SK-N-SH treated with all-trans-retinoic acid at 6 μM for 48 hours (cell line): Measurements from ENCODE around the gene MRPL36.

ENCODE experiments used
- ATAC-seq: fragments of 200-7000 bp; cut with Tn5 transposase; 3 replicates; pipeline ENCODE4 v1.9.1; 2020; ENCODE audit warnings: mild to moderate bottlenecking, moderate library complexity
- ARNTL ChIP-seq: fragments of 450-650 bp; formaldehyde crosslinking; IDR thresholded peaks from 2 replicates; pipeline ENCODE4 v1.5.0; 2020; ENCODE audit warnings: low read depth, mild to moderate bottlenecking, moderate library complexity, borderline replicate concordance
- BACH2 ChIP-seq: fragments of 250-450 bp; sonication (Bioruptor Pico); IDR thresholded peaks from 2 replicates; pipeline ENCODE4 v1.9.0; 2021; ENCODE audit warnings: mild to moderate bottlenecking, borderline replicate concordance
- CSDC2 ChIP-seq: fragments of 250-450 bp; sonication (Bioruptor Pico); IDR thresholded peaks from 2 replicates; pipeline ENCODE4 v1.5.0; 2020; ENCODE audit warnings: mild to moderate bottlenecking, moderate library complexity
- ESRRG ChIP-seq: fragments of 250-450 bp; sonication (Bioruptor Pico); IDR thresholded peaks from 2 replicates; pipeline ENCODE4 v1.6.1; 2021; ENCODE audit warnings: mild to moderate bottlenecking
- ISL1 ChIP-seq: fragments of 250-450 bp; sonication (Bioruptor Pico); IDR thresholded peaks from 2 replicates; pipeline ENCODE4 v2.1.2; 2022; ENCODE audit warnings: mild to moderate bottlenecking, moderate library complexity
- OSR1 ChIP-seq: fragments of 250-450 bp; sonication (Bioruptor Pico); IDR thresholded peaks from 2 replicates; pipeline ENCODE4 v1.8.0; 2022; ENCODE audit warnings: moderate library complexity, mild to moderate bottlenecking, inconsistent platforms
- RARB ChIP-seq: fragments of 250-450 bp; sonication (Bioruptor Pico); IDR thresholded peaks from 2 replicates; pipeline ENCODE4 v1.8.0; 2021; ENCODE audit warnings: mild to moderate bottlenecking, moderate library complexity
- SNAI2 ChIP-seq: fragments of 250-450 bp; sonication (Bioruptor Pico); IDR thresholded peaks from 2 replicates; pipeline ENCODE4 v1.5.0; 2020; ENCODE audit warnings: mild to moderate bottlenecking, moderate library complexity
- TCF4 ChIP-seq: fragments of 250-450 bp; sonication (Bioruptor Pico); IDR thresholded peaks from 2 replicates; pipeline ENCODE4 v1.8.0; 2021; ENCODE audit warnings: mild to moderate bottlenecking, moderate library complexity, borderline replicate concordance
- TOX ChIP-seq: fragments of 250-450 bp; sonication (Bioruptor Pico); IDR thresholded peaks from 2 replicates; pipeline ENCODE4 v1.8.0; 2021; ENCODE audit warnings: mild to moderate bottlenecking, moderate library complexity, borderline replicate concordance
- ZC3H10 ChIP-seq: fragments of 250-450 bp; sonication (Bioruptor Pico); IDR thresholded peaks from 2 replicates; pipeline ENCODE4 v1.5.1; 2021; ENCODE audit warnings: mild to moderate bottlenecking, moderate library complexity
- ZFP3 ChIP-seq: fragments of 250-450 bp; sonication (Bioruptor Pico); IDR thresholded peaks from 2 replicates; pipeline ENCODE4 v1.5.0; 2020; ENCODE audit warnings: mild to moderate bottlenecking, moderate library complexity
- ZFP30 ChIP-seq: fragments of 450-650 bp; formaldehyde crosslinking; IDR thresholded peaks from 2 replicates; pipeline ENCODE4 v1.5.0; 2022; ENCODE audit warnings: mild to moderate bottlenecking, moderate library complexity
- ZNF565 ChIP-seq: fragments of 450-650 bp; formaldehyde crosslinking; conservative IDR thresholded peaks from 2 replicates; pipeline ENCODE4 v1.5.0; 2020; ENCODE audit warnings: low read depth, mild to moderate bottlenecking, moderate library complexity
- TF ChIP-seq, protein P1 (sequence below): fragments of 250-450 bp; sonication (Bioruptor Pico); IDR thresholded peaks from 2 replicates; pipeline ENCODE4 v1.8.0; 2021; ENCODE audit warnings: low read depth, mild to moderate bottlenecking, moderate library complexity, borderline replicate concordance
- TF ChIP-seq, protein P2 (sequence below): fragments of 250-450 bp; sonication (Bioruptor Pico); IDR thresholded peaks from 2 replicates; pipeline ENCODE4 v1.5.1; 2020; ENCODE audit warnings: low read depth, mild to moderate bottlenecking, moderate library complexity
- TF ChIP-seq, protein P3 (sequence below): fragments of 250-450 bp; sonication (Bioruptor Pico); IDR thresholded peaks from 2 replicates; pipeline ENCODE4 v1.5.0; 2020; ENCODE audit warnings: mild to moderate bottlenecking, moderate library complexity
- TF ChIP-seq, protein P4 (sequence below): fragments of 250-450 bp; sonication (Bioruptor Pico); IDR thresholded peaks from 2 replicates; pipeline ENCODE4 v1.8.0; 2020; ENCODE audit warnings: mild to moderate bottlenecking, moderate library complexity, borderline replicate concordance
- TF ChIP-seq, protein P5 (sequence below): fragments of 250-450 bp; sonication (Bioruptor Pico); IDR thresholded peaks from 2 replicates; pipeline ENCODE4 v1.5.1; 2021; ENCODE audit warnings: mild to moderate bottlenecking, moderate library complexity

MRPL36 gene

DNA sequence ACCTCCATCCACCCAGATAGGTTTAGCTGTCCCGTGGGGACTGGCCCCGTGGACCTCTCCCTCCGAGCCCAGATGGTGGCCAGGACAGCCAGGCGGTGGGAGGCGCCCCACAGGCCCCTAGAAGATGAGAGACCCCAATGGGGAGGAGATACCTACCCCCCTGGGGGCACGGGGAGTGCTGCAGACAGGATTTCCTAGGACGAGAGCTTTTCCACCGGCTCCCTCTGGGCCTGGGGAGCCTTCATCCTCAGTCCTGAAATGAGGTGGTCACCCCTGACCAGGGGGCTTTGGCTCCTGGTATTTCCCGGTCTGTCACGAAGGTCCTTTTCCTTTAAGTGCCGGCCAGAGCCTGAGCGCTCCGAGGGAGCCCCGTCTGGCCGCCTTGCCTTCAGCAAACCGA lies 46.8 kb downstream of the MRPL36 start:
- TF ChIP-seq ZFP3 (CRISPR knock-in tag) (no peak), CSDC2 (CRISPR knock-in tag) (no peak), RARB (no peak), ISL1 (CRISPR knock-in tag) (no peak), ZC3H10 (CRISPR knock-in tag) (no peak), ESRRG (CRISPR knock-in tag) (no peak), ARNTL (CRISPR knock-in tag) (no peak), BACH2 (CRISPR knock-in tag) (no peak), ZNF565 (no peak)
- TF ChIP-seq, protein P1, sequence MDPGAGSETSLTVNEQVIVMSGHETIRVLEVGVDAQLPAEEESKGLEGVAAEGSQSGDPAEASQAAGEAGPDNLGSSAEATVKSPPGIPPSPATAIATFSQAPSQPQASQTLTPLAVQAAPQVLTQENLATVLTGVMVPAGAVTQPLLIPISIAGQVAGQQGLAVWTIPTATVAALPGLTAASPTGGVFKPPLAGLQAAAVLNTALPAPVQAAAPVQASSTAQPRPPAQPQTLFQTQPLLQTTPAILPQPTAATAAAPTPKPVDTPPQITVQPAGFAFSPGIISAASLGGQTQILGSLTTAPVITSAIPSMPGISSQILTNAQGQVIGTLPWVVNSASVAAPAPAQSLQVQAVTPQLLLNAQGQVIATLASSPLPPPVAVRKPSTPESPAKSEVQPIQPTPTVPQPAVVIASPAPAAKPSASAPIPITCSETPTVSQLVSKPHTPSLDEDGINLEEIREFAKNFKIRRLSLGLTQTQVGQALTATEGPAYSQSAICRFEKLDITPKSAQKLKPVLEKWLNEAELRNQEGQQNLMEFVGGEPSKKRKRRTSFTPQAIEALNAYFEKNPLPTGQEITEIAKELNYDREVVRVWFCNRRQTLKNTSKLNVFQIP (CRISPR knock-in tag): no peak
- TF ChIP-seq, protein P2, sequence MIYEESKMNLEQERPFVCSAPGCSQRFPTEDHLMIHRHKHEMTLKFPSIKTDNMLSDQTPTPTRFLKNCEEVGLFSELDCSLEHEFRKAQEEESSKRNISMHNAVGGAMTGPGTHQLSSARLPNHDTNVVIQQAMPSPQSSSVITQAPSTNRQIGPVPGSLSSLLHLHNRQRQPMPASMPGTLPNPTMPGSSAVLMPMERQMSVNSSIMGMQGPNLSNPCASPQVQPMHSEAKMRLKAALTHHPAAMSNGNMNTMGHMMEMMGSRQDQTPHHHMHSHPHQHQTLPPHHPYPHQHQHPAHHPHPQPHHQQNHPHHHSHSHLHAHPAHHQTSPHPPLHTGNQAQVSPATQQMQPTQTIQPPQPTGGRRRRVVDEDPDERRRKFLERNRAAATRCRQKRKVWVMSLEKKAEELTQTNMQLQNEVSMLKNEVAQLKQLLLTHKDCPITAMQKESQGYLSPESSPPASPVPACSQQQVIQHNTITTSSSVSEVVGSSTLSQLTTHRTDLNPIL (CRISPR knock-in tag): no peak
- TF ChIP-seq, protein P3, sequence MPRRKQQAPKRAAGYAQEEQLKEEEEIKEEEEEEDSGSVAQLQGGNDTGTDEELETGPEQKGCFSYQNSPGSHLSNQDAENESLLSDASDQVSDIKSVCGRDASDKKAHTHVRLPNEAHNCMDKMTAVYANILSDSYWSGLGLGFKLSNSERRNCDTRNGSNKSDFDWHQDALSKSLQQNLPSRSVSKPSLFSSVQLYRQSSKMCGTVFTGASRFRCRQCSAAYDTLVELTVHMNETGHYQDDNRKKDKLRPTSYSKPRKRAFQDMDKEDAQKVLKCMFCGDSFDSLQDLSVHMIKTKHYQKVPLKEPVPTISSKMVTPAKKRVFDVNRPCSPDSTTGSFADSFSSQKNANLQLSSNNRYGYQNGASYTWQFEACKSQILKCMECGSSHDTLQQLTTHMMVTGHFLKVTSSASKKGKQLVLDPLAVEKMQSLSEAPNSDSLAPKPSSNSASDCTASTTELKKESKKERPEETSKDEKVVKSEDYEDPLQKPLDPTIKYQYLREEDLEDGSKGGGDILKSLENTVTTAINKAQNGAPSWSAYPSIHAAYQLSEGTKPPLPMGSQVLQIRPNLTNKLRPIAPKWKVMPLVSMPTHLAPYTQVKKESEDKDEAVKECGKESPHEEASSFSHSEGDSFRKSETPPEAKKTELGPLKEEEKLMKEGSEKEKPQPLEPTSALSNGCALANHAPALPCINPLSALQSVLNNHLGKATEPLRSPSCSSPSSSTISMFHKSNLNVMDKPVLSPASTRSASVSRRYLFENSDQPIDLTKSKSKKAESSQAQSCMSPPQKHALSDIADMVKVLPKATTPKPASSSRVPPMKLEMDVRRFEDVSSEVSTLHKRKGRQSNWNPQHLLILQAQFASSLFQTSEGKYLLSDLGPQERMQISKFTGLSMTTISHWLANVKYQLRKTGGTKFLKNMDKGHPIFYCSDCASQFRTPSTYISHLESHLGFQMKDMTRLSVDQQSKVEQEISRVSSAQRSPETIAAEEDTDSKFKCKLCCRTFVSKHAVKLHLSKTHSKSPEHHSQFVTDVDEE: no peak
- TF ChIP-seq, all 23 proteins: peak for 0
- ATAC-seq: no peak

DNA sequence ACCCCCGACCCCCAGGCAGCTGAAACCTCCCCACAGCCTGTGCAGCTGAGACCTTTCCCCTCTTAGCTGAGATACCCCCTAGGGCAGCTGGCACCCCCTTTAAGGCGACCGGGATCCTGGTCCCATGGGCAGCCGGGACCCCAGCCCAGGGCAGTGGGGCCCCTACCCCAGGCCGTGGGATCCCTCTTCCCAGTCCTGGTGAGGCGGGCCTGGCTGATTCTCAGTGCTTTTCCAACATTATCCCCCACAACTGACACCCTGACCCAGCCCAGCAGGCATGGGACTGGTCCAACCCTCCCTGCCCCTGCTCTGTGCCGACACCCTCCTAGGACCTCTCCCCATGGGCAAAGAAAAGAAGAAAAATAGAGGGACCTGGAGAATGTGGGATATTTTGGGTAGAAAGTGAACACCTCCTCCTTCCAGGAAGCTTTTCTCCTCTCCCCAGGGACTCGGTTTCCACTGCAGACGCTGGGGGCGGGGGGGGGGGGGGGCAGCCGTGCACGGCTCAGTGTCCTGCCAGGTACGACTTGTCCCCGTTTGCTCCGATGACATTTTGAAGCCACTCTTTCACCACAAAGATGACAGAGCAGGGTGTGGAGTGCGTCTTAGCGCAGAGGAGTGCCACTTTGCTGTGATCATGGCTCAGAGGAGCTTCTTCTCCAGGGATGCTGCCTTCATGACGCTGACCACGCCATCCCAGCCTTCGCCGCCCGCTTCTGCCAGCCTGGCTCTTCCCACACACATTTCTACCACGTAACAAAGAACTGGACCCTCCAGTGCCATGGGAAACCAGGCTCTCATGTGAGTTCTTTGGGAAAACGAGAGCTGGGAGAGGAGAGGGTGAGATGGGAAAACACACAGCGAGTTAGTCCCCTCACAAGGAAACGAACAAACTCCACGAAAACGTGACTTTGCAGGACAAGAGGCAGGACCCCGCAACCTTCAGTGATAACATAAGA lies 47.5 kb downstream of the MRPL36 start:
- no peak for ATAC-seq
- TF ChIP-seq ZFP30 (CRISPR knock-in tag): no peak
- TF ChIP-seq, protein P4, sequence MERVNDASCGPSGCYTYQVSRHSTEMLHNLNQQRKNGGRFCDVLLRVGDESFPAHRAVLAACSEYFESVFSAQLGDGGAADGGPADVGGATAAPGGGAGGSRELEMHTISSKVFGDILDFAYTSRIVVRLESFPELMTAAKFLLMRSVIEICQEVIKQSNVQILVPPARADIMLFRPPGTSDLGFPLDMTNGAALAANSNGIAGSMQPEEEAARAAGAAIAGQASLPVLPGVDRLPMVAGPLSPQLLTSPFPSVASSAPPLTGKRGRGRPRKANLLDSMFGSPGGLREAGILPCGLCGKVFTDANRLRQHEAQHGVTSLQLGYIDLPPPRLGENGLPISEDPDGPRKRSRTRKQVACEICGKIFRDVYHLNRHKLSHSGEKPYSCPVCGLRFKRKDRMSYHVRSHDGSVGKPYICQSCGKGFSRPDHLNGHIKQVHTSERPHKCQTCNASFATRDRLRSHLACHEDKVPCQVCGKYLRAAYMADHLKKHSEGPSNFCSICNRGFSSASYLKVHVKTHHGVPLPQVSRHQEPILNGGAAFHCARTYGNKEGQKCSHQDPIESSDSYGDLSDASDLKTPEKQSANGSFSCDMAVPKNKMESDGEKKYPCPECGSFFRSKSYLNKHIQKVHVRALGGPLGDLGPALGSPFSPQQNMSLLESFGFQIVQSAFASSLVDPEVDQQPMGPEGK (CRISPR knock-in tag): no peak
- TF ChIP-seq OSR1 (CRISPR knock-in tag): no peak
- no peak for TF ChIP-seq ZC3H10 (CRISPR knock-in tag)
- no peak for TF ChIP-seq RARB
- no peak for TF ChIP-seq TOX (CRISPR knock-in tag)
- TF ChIP-seq, protein P3: no peak
- no peak for TF ChIP-seq ZFP3 (CRISPR knock-in tag)
- TF ChIP-seq CSDC2 (CRISPR knock-in tag): no peak
- TF ChIP-seq, protein P2 (CRISPR knock-in tag): no peak
- TF ChIP-seq, protein P5, sequence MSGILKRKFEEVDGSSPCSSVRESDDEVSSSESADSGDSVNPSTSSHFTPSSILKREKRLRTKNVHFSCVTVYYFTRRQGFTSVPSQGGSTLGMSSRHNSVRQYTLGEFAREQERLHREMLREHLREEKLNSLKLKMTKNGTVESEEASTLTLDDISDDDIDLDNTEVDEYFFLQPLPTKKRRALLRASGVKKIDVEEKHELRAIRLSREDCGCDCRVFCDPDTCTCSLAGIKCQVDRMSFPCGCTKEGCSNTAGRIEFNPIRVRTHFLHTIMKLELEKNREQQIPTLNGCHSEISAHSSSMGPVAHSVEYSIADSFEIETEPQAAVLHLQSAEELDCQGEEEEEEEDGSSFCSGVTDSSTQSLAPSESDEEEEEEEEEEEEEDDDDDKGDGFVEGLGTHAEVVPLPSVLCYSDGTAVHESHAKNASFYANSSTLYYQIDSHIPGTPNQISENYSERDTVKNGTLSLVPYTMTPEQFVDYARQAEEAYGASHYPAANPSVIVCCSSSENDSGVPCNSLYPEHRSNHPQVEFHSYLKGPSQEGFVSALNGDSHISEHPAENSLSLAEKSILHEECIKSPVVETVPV (CRISPR knock-in tag): no peak
- no peak for TF ChIP-seq BACH2 (CRISPR knock-in tag)
- TF ChIP-seq TCF4 (CRISPR knock-in tag): no peak
- no peak for TF ChIP-seq SNAI2
